Measurements from ENCODE around the gene P4HA1.
A peak's percentile ranks its signal among the peaks of the same experiment; 100 is the strongest.

Gene P4HA1

GRCh38 chr10:73086816-73087215 is 9.8 kb downstream of the P4HA1 start:
- POLR2A ChIA-PET = interaction anchor here (1.2 to 1.5 kb wide), 2 partner anchors 9 to 10 kb away, joined by 3 to 19 read pairs; partner anchors contain the start of gene P4HA1
- DNase-seq (ENCODE audit: extremely low spot score) = no peak
- no peak for TF ChIP-seq CTCF (IDR thresholded peaks at IDR 0.05; ENCODE audit: control extremely low read depth, extremely low read depth, low read depth, missing control alignments)
- CTCF ChIA-PET = interaction anchor here (1.4 kb wide), 1 partner anchor 9 kb away, joined by 6 read pairs; no protein-coding TSS in a partner anchor

GRCh38 chr10:73084209-73084608 is 12.5 kb downstream of the P4HA1 start:
- DNase-seq (ENCODE audit: extremely low spot score) = no peak
- TF ChIP-seq CTCF (IDR thresholded peaks at IDR 0.05; ENCODE audit: control extremely low read depth, extremely low read depth, low read depth, missing control alignments) = no peak
- ChIA-PET CTCF (interaction anchor here (1.5 to 2.0 kb wide), 2 partner anchors 9 to 13 kb away, joined by 3 to 11 read pairs; no protein-coding TSS in a partner anchor), POLR2A (interaction anchor here (1.3 kb wide), 1 partner anchor 12 kb away, joined by 9 read pairs; the partner anchor contains the start of gene P4HA1)

GRCh38 chr10:73083221-73083620 is 13.4 kb downstream of the P4HA1 start:
- ChIA-PET POLR2A (interaction anchor here (0.5 to 1.4 kb wide), 4 partner anchors 10 to 1747 kb away, joined by 4 to 7 read pairs (median 6); partner anchors contain the start of gene P4HA1), CTCF (interaction anchor here (1.3 to 2.0 kb wide), 4 partner anchors 10 to 16 kb away, joined by 3 to 11 read pairs (median 4); no protein-coding TSS in a partner anchor)
- TF ChIP-seq CTCF (IDR thresholded peaks at IDR 0.05; ENCODE audit: control extremely low read depth, extremely low read depth, low read depth, missing control alignments) = no peak
- no peak for DNase-seq (ENCODE audit: extremely low spot score)

- POLR2A ChIA-PET = interaction anchor here (0.7 to 2.2 kb wide), 3 partner anchors 13 to 17 kb away, joined by 3 to 19 read pairs (median 9); partner anchors contain the start of gene P4HA1
- DNase-seq (ENCODE audit: extremely low spot score) = peak; percentile 42
- CTCF ChIA-PET = interaction anchor here (0.9 to 1.8 kb wide), 5 partner anchors 12 to 78 kb away, joined by 3 to 14 read pairs (median 3); partner anchors contain the start of gene P4HA1
- no peak for TF ChIP-seq CTCF (IDR thresholded peaks at IDR 0.05; ENCODE audit: control extremely low read depth, extremely low read depth, low read depth, missing control alignments)
Measured at GRCh38 chr10:73079779-73080541, 16.7 kb downstream of the P4HA1 start.

- no peak for TF ChIP-seq CTCF (IDR thresholded peaks at IDR 0.05; ENCODE audit: control extremely low read depth, extremely low read depth, low read depth, missing control alignments)
- CTCF ChIA-PET = interaction anchor here (1.0 to 4.5 kb wide), 7 partner anchors 13 to 82 kb away, joined by 4 to 15 read pairs (median 4); partner anchors contain the start of gene P4HA1
- DNase-seq (ENCODE audit: extremely low spot score) = no peak
- POLR2A ChIA-PET = interaction anchor here (1.1 to 2.1 kb wide), 3 partner anchors 18 to 20 kb away, joined by 6 to 11 read pairs (median 9); partner anchors contain the start of gene P4HA1
Measured at GRCh38 chr10:73076360-73077183, 20.1 kb downstream of the P4HA1 start.

GRCh38 chr10:73075829-73076228 is 20.8 kb downstream of the P4HA1 start:
- no peak for DNase-seq (ENCODE audit: extremely low spot score)
- no peak for TF ChIP-seq CTCF (IDR thresholded peaks at IDR 0.05; ENCODE audit: control extremely low read depth, extremely low read depth, low read depth, missing control alignments)
- ChIA-PET POLR2A (no interaction called here), CTCF (interaction anchor here (1.2 to 4.5 kb wide), 4 partner anchors 12 to 83 kb away, joined by 4 to 15 read pairs (median 6); partner anchors contain the start of gene P4HA1)
